HG02885 (cell line): ENCODE results near the gene PGAP3.

Source experiments
- ATAC-seq: cut with Tn5 transposase; IDR thresholded peaks from one replicate; pipeline ENCODE4 v1.9.1; 2021; ENCODE audit warnings: mild to moderate bottlenecking; ENCODE audit not compliant: unreplicated experiment, poor library complexity

The PGAP3 gene

DNA sequence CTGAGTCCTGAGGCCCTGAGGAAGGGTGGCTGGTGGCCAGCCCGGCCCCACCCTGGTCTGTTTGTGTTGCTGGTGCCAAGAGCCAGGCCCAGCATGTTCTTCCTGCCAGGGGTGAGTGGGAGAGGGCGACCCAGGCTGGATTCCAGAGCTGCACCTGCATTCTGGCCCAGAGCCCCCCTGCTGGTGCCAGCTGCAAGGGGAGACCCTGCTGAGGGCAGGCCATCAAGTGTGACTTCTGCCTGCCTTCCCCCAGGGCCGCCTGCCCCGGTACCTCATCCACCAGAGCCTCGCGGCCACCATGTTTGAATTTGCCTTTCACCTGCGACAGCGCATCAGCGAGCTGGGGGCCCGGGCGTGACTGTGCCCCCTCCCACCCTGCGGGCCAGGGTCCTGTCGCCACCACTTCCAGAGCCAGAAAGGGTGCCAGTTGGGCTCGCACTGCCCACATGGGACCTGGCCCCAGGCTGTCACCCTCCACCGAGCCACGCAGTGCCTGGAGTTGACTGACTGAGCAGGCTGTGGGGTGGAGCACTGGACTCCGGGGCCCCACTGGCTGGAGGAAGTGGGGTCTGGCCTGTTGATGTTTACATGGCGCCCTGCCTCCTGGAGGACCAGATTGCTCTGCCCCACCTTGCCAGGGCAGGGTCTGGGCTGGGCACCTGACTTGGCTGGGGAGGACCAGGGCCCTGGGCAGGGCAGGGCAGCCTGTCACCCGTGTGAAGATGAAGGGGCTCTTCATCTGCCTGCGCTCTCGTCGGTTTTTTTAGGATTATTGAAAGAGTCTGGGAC, 25.1 kb downstream of the PGAP3 start:
- ATAC-seq, result no peak

DNA sequence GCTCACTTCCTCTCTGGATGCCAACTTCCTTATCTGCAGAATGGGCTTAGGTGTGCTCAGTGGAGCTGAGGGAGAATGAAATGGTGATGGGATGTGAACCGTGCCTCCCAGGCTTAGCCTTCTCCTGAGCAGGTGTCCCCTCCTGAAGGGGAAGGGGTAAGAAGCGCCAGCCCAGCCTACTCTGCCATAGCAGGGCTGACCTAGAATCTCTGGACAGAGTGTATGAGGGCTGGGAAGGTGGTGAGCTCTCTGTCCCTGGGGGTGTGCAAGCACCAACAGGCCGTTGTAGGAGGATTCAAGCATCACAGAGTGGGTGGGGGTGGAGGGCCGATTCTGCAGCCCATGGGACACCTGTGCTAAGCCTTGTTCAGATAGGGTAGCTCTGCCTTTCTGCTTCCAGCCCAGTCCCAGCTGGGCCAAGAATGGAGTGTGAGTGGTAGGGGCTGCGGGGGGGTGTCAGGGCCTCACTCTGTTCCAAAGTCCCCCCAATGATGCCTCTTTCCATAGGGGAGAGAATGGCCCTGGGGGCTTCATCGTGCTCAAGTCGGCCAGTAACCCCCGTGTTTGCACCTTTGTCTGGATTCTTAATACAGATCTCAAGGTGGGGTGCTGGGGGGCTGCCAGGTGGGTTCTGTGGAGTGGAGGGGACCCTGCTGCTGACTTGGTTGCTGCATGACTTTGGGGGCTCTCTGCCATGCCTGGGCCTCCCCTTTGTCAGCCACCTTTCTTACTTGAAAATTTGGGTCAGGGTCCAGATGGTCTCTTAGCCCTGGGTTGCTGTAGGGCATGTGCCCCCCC, 25.9 kb downstream of the PGAP3 start:
- ATAC-seq, result no peak

DNA sequence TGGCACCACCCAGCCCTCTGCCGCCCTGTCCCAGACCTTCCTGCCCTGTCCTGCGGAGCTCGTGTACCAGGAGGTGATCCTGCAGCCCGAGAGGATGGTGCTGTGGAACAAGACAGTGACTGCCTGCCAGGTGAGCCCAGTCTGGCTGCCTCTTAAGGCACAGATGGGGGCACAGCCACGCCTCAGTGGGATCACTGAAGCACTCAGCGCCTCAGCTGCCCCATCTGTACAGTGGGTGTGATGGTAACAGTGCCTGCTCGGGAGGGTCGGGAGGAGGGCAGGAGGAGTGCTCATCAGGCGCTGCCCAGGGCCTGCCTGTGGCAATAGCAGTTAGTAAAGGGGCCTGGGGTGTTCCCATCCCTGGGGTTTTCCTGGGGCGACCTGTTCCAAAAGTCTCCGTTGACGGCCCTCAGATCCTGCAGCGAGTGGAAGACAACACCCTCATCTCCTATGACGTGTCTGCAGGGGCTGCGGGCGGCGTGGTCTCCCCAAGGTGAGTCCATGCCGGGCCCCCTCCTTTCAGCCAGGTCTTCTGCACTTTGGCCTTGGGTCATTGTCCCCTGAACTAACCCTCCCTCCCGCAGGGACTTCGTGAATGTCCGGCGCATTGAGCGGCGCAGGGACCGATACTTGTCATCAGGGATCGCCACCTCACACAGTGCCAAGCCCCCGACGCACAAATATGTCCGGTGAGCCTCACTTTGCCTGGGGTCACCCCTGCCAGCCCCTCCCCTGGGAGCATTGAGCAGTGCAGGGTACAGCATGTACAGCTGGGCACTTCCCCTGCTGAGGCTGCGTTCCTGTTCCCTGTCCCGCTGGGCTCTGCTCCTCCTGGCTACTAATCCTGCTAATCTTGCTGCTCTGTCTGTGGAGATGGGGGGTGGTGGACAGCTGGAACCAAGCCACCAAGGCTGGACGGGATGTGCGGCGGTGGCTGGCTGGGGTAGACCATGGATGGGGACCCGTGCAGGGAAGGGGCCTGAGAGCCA, 27.2 kb downstream of the PGAP3 start:
- no peak for ATAC-seq

GRCh38 chr17:39660011-39660360, 27.9 kb downstream of the PGAP3 start:
- no peak for ATAC-seq

- ATAC-seq, result no peak
Observed at GRCh38 chr17:39659279-39660010, 28.4 kb downstream of the PGAP3 start.

DNA sequence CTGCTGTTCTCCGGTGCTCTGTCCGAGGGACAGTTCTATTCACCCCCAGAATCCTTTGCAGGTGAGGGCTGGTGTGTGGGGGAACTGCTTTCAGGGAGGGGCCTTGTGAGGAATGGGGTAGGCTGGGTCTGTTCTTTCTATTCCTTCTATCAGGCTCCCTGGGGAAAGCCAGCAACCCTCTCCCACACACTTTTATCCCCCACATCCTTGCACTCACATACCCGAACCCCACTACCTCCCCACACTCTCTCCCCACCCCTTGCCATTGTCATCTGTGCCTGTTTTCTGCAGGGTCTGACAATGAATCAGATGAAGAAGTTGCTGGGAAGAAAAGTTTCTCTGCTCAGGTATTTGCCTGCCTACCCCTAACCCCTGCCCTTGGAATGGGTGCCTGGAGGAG, 29.1 kb downstream of the PGAP3 start:
- no peak for ATAC-seq

- no peak for ATAC-seq
Observed at GRCh38 chr17:39658346-39658745, 29.5 kb downstream of the PGAP3 start.

DNA sequence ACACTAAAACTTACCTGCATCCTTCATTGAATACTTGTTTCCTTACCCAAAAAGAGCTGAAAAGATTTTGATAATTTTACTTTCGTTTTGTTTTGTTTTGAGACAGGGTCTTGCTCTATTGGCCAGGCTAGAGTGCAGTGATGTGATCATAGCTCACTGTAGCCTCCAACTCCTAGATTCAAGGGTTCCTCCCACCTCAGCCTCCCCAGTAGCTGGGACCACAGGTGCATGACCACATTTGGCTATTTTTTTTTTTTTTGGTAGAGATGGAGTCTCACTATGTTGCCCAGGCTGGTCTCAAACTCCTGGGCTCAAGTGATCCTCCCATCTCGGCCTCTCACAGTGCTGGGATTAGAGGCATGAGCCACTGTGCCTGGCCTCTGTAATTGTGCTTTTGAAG, 32.8 kb downstream of the PGAP3 start:
- no peak for ATAC-seq

DNA sequence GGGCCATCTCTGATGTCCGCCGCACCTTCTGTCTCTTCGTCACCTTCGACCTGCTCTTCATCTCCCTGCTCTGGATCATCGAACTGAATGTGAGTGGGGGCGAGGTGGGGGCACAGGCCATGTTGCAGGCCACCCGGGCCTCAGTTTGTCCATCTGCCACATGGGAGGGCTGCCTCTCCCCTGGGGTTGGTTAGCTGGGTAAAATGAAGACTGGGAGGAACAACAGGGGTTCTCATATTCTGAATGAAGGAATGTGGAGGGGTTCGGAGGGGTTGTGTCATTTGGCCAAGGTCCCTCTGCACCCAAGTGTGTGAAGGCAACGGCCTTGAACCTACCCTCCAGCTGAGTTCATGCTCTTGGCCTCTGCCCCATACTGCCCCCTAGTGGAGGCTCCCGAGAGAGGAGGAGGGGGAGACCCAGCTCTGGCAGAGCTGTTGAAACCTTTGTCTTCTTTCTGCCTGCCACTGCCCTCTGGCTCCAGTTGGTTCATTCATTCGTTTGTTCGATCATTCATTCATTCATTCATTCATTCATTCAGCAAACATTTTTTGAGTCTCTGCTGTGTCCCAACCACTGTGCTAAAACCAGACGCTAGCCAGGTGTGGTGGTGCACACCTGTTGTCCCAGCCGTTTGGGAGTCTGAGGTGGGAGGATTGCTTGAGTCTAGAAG, 34.1 kb downstream of the PGAP3 start:
- ATAC-seq, result no peak

DNA sequence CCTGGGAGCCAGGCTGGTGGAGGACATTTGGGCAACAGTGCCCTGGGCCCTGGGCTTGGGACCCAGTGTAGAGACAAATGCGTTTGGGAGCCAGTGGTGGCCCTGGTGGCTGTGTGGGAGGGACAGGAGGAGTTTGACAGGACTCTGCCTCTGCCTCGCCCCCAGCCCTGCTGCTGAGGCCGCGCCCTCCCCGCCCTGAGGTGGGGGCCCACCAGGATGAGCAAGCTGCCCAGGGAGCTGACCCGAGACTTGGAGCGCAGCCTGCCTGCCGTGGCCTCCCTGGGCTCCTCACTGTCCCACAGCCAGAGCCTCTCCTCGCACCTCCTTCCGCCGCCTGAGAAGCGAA, 34.6 kb downstream of the PGAP3 start:
- ATAC-seq, result no peak

- ATAC-seq, result no peak
Observed at GRCh38 chr17:39652587-39653315, 35.1 kb downstream of the PGAP3 start.

GRCh38 chr17:39651923-39652586, 35.8 kb downstream of the PGAP3 start:
- ATAC-seq, result no peak

- ATAC-seq, result no peak
Observed at GRCh38 chr17:39650121-39650579, 37.7 kb downstream of the PGAP3 start.

- ATAC-seq, result no peak
Observed at GRCh38 chr17:39648616-39649366, 39.1 kb downstream of the PGAP3 start.

DNA sequence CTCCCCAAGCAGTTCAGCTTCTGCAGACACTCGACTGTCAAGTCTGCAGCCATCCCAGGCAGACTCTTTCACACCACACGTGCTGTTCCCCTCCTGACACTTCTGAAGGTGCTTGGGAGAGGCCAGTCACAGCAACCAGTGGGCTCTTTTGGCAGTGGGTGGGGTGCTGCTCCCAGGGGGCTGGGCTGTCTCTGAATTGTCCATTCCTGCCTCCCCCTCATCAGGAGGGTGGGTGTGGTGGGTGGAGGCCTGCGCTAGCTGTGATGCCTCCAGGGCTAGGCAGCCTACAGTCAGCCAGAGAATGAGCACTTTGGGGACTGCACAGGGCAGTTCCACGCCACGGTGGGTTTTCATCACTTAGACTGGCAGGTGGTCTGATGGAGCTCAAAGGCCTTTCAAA, 40.6 kb downstream of the PGAP3 start:
- no peak for ATAC-seq

DNA sequence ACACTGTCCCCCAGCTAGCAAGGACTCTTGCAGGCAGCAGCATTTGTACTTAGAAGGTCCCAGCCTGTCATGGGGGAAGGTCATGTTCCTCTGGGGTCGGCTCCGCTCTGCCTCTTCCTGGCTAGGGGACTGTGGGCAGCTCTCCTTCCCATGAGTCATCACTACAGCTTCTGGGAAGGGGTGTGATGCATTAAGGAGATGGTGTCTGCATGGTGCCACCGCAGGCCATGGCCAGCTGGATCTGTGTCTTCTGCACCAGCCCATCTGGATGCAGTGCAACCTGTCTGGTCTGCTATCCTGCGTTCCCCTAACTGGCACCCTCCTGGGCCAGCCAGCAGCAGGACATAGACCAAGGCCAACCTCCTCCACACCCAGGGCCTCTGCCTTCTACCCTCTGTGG, 44.6 kb downstream of the PGAP3 start:
- no peak for ATAC-seq

- no peak for ATAC-seq
Observed at GRCh38 chr17:39642291-39643074, 45.4 kb downstream of the PGAP3 start.
